OCI-LY1 (cell line): ENCODE measurements around the gene CLTB.

Experiments used
- H2AFZ ChIP-seq: fragments of 200-600 bp; sonication (generic), shearing (Covaris generic); 2 replicates; pipeline ENCODE4 v1.6.0; 2014; ENCODE audit warnings: antibody characterized with exemption, mild to moderate bottlenecking, low read length
- H3F3A ChIP-seq: fragments of 200-600 bp; sonication (generic), shearing (Covaris generic); 2 replicates; pipeline ENCODE4 v1.6.0; 2014; ENCODE audit warnings: mild to moderate bottlenecking, antibody characterized with exemption, low read length, moderate library complexity; ENCODE audit not compliant: insufficient read depth
- H3K27ac ChIP-seq: fragments of 200-600 bp; sonication (generic); 2 replicates; pipeline ENCODE4 v1.5.1; 2014; ENCODE audit warnings: low read length, mixed run types, mild to moderate bottlenecking, low read depth; ENCODE audit not compliant: poor library complexity, severe bottlenecking
- H3K27me3 ChIP-seq: fragments of 200-600 bp; sonication (generic); 2 replicates; pipeline ENCODE4 v1.6.0; 2014; ENCODE audit warnings: antibody characterized with exemption, mild to moderate bottlenecking, low read length, moderate library complexity; ENCODE audit not compliant: insufficient read depth
- H3K36me3 ChIP-seq: fragments of 200-600 bp; sonication (generic); 2 replicates; pipeline ENCODE4 v1.6.1; 2014; ENCODE audit warnings: mild to moderate bottlenecking, antibody characterized with exemption, low read length, moderate library complexity, mixed read lengths; ENCODE audit not compliant: insufficient read depth
- H3K4me1 ChIP-seq: fragments of 200-600 bp; sonication (generic); 2 replicates; pipeline ENCODE4 v1.5.1; 2014; ENCODE audit warnings: mild to moderate bottlenecking, low read length, moderate library complexity; ENCODE audit not compliant: insufficient read depth, severe bottlenecking
- H3K4me2 ChIP-seq: fragments of 200-600 bp; sonication (generic), shearing (Covaris generic); 2 replicates; pipeline ENCODE4 v1.6.1; 2014; ENCODE audit warnings: low read length
- H3K4me3 ChIP-seq: fragments of 200-600 bp; sonication (generic); 2 replicates; pipeline ENCODE4 v1.5.1; 2014; ENCODE audit warnings: low read length, low read depth, mild to moderate bottlenecking, mixed read lengths; ENCODE audit not compliant: poor library complexity, severe bottlenecking
- H3K79me2 ChIP-seq: fragments of 200-600 bp; shearing (Covaris generic); 2 replicates; pipeline ENCODE4 v1.6.1; 2016; ENCODE audit warnings: mixed run types, low read length, mixed read lengths; ENCODE audit not compliant: insufficient read depth
- H3K9ac ChIP-seq: fragments of 200-600 bp; sonication (generic), shearing (Covaris generic); 2 replicates; pipeline ENCODE4 v1.6.1; 2014; ENCODE audit warnings: mild to moderate bottlenecking, low read length, mixed read lengths
- H3K9me2 ChIP-seq: fragments of 200-600 bp; sonication (generic), shearing (Covaris generic); 2 replicates; pipeline ENCODE4 v1.6.1; 2014; ENCODE audit warnings: low read depth, mild to moderate bottlenecking, low read length, mixed read lengths
- H3K9me3 ChIP-seq: fragments of 200-600 bp; shearing (Covaris generic); 2 replicates; pipeline ENCODE4 v1.6.1; 2014; ENCODE audit warnings: low read length, mixed read lengths
- H4K20me1 ChIP-seq: fragments of 200-600 bp; sonication (generic), shearing (Covaris generic); 2 replicates; pipeline ENCODE4 v1.6.0; 2016; ENCODE audit warnings: mild to moderate bottlenecking, low read length; ENCODE audit not compliant: insufficient read depth
- CTCF ChIP-seq: fragments of 200-600 bp; sonication (generic), shearing (Covaris generic); IDR thresholded peaks from 2 replicates; pipeline ENCODE4 v1.5.1; 2017; ENCODE audit warnings: mild to moderate bottlenecking, antibody characterized with exemption, low read length, moderate library complexity, mixed read lengths
- EZH2 ChIP-seq: fragments of 200-600 bp; sonication (generic), shearing (Covaris generic); IDR thresholded peaks from 2 replicates; pipeline ENCODE4 v1.8.0; 2017; ENCODE audit warnings: borderline replicate concordance, mixed run types, mild to moderate bottlenecking, antibody characterized with exemption, low read length, moderate library complexity, mixed read lengths

Gene CLTB

GRCh38 chr5:176373100-176373818, 43.1 kb downstream of the CLTB start:
- Histone ChIP-seq H3F3A (no peaks in the 10 kb centered on the region), H3K4me2 (no peak overlapping the region), H3K79me2 (no peaks in the 10 kb centered on the region), H3K27me3 (no peaks in the 10 kb centered on the region), H3K9ac (no peak overlapping the region), H3K36me3 (no peaks in the 10 kb centered on the region), H2AFZ (no peak overlapping the region), H3K9me2 (no peaks in the 10 kb centered on the region), H3K27ac (no peak overlapping the region), H3K4me3 (no peak overlapping the region), H4K20me1 (no peaks in the 10 kb centered on the region), H3K9me3 (no peaks in the 10 kb centered on the region), H3K4me1 (peaks cover 12% of the 10 kb centered on the region)
- TF ChIP-seq CTCF (no peak), EZH2 (no peak)

- no peak overlapping the region for H3K9ac ChIP-seq
- no peaks in the 10 kb centered on the region for H3F3A ChIP-seq
- H3K79me2 ChIP-seq = no peaks in the 10 kb centered on the region
- H4K20me1 ChIP-seq = no peaks in the 10 kb centered on the region
- H3K4me3 ChIP-seq = no peak overlapping the region
- TF ChIP-seq EZH2 (no peak), CTCF (no peak)
- no peaks in the 10 kb centered on the region for H3K9me2 ChIP-seq
- no peaks in the 10 kb centered on the region for H3K27me3 ChIP-seq
- no peaks in the 10 kb centered on the region for H3K36me3 ChIP-seq
- H3K27ac ChIP-seq = no peak overlapping the region
- H3K4me1 ChIP-seq = peaks cover 12% of the 10 kb centered on the region
- no peak overlapping the region for H3K4me2 ChIP-seq
- H3K9me3 ChIP-seq = no peaks in the 10 kb centered on the region
- H2AFZ ChIP-seq = no peak overlapping the region
These were observed 44.5 kb downstream of the CLTB start for GRCh38 chr5:176371621-176372539.

GRCh38 chr5:176369934-176370711, 46.2 kb downstream of the CLTB start:
- H3K4me1 ChIP-seq = peaks cover 13% of the 10 kb centered on the region
- no peak for TF ChIP-seq EZH2
- TF ChIP-seq CTCF = no peak
- H3K36me3 ChIP-seq = no peaks in the 10 kb centered on the region
- no peak overlapping the region for H3K4me2 ChIP-seq
- H3K27ac ChIP-seq = no peak overlapping the region
- H3F3A ChIP-seq = no peaks in the 10 kb centered on the region
- H3K4me3 ChIP-seq = no peak overlapping the region
- H2AFZ ChIP-seq = no peak overlapping the region
- no peaks in the 10 kb centered on the region for H4K20me1 ChIP-seq
- H3K79me2 ChIP-seq = no peaks in the 10 kb centered on the region
- H3K27me3 ChIP-seq = no peaks in the 10 kb centered on the region
- no peaks in the 10 kb centered on the region for H3K9me3 ChIP-seq
- no peak overlapping the region for H3K9ac ChIP-seq
- no peaks in the 10 kb centered on the region for H3K9me2 ChIP-seq
